Measurements from ENCODE around the gene VPS50.
"Not testable (repeated sequence)": the region's sequence is repeated elsewhere in the genome, so short reads cannot be mapped to it uniquely, and the experiment has no call there.

VPS50 gene

DNA sequence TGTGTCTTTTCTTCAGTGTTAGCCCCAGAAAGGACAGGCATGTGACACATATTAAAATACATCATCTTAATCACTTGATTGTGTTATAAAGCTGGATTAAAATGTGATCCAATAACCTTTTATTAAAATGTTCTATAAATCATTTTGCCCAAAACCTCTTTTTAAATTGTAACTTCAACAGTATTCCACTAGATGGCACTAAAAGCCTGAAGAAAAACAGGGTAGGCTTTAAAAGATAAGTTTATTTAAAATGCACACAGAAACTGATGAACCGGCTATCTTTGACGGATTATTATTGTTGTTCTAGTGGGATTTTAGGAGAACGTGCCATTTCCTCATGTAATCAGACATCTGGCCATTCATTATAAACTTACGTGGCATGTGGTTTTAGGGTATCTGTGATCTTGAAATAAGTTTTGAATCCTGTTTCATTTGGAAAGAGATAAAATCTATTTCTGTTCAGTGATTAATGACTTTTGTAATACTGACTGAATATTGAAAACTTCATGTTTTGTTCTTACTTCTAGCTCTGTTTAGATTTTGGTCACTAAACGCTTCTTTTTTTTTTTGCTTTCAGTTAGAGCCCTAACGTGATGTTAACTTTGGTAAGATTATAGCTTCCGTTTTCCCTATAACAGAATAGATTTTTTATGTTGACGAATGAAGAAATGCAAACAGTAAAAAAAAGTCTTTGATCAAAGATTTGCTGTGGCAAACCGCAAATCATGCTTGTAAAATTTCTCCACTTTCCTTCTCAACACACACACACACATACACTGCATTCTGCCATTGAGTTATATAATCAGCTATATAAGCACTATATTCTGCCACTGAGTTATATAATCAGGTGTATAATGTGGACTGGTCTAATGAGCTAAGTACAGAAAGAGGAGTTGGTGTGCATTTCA lies 13.6 kb downstream of the VPS50 start:
- no peak for DNase-seq

DNA sequence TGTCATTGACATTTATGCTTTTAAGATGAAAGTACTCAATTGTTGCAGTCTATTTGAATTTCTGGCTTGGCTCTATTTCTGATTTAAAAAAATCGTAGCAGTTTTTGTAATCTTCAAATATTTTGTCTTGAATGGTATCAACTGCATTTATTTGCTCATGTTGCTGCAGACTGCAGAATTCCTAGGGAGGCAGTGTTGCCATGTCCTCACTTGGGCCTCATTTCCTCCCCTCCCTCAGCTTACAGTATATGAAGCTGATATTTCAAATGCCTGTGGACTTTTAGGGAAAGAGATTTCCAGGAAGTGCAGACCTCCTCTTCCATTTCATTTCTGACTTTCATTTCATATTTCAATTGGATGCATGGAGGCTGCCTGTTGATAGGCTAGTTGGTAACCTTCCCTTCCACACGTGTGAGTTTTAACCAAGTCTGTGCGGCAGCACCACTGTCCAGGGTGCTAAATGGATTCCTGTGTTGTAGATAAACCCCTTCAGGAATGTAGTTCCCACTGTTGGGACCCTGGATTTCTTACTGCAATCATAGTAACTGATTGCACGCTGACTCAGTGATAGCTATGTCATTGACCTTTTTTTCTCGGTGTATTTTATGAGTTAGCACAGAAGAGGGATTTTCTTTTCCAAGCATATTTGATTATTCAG lies 17.5 kb downstream of the VPS50 start:
- no peak for DNase-seq

GRCh38 chr7:93258661-93259060 lies 26.5 kb downstream of the VPS50 start:
- DNase-seq = no peak

DNA sequence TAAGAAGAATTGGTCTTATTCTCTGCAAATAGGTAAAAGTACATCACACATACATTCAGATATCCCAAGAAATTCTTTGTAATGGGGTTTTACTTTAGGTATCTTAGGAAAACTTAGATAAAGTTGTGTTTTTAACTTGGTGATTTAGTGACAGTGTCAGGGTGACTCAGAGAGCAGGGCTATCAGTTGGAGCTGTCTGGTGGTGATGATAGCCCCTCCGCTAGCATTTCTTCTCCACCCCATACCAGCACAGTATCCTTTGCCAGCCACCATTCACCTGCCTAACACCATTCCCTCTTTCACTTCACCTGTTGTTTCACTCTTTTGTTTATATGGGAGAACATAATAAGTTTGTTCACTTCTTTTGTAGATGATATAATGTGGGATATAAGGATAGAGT lies 30.4 kb downstream of the VPS50 start:
- no peak for DNase-seq

DNA sequence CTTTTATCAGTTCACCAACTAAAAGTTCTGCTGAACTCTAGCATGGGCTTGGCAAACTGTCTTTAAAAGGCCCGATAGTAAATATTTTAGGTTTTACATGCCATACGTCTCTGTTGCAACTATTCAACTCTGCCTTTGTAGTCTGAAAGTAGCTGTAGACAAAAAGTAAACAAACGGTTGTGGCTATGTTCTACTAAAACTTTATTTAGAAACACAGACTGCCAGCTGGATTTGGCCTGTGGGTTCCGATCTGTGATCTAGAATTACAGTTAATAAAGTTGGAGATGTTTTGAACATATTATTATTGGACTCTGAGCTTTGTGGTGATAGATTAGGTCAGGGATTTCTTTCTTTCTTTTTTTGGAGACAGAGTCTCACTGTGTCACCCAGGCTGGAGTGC lies 33.1 kb downstream of the VPS50 start:
- DNase-seq = no peak

DNA sequence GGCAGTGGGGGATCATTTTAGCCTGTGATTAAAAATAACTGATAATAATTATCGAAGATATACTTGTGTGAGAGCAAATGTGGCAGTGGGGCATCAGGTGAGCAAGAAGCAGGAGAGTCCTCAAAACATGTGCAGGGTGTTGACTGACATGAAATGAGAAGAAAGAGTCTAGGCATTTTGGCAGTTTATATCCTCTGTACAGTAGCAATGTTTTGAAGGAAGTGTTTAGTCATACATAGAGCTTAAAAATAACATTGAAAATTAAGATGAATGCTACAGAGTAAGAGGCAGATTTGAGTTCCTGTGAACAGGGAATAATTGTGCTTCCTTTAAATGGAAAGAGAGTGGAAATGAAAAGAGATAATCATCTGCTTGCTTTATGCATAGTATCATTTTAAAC lies 47.4 kb downstream of the VPS50 start:
- no peak for DNase-seq

- DNase-seq = no peak
These were observed 52.7 kb downstream of the VPS50 start for GRCh38 chr7:93284908-93285307.

- DNase-seq = no peak
These were observed 61.1 kb downstream of the VPS50 start for GRCh38 chr7:93293229-93293628.

GRCh38 chr7:93298206-93298605 lies 66.0 kb downstream of the VPS50 start:
- no peak for DNase-seq

DNA sequence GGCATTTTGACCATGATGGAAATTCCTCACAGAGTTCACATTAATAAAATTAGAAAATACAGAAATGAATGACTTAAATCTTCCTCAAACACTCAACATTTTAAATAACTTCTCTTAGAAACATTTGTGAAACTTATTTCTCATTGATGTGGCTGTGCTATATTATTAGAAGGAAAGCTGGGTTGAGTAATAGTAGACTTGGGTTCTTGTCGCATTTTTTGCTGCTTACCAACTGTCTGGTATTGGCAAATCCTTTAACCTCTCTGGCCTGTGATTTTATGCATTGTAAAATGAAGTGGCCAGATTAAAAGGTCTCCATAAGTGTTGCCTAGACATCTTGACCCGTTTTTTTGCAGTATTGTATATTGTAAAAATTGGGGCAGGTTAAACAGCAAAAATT lies 66.5 kb downstream of the VPS50 start:
- DNase-seq = no peak

- DNase-seq = no peak
These were observed 69.6 kb downstream of the VPS50 start for GRCh38 chr7:93301736-93302135.

DNA sequence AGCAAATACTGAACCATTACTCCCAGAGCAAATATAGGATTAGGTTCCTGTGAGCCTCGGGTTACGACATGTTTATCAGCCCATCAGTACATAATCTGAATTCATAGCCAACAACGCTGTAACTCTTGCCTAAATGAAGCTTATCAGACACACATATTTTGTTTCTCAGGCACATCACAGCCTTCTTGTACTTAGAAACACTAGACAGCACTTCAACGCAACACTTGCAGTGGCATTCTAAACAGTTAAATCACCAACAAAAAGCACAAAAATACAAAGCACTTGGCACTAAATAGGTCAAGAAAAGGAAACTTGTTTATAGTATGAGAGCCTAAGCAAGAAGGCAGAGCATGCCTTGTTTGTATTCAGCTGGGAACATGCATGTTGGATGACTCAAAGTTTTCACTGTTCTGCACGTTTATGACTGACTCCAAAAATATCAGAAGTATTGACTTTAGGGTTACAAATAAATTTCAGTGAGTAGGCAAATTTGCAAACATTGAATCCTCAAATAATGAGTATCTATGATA lies 75.0 kb downstream of the VPS50 start:
- DNase-seq = no peak

DNA sequence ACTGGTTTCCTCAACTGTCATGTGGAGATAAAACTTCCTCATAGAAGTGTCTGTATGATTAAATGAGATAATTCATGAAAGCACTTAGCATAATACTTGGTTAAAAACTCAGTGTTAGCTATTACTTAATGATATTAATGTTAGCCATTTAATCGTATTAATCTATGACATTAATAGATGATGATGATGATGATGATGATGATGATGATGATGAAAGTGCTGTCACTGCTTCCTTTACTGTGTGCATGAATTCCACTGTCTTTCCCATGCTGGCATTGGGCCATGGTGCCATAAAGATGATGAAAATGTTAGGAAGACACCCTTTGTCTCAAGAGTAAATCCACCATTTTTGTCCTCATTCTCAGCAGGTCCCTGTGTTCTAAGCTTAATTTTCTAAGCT lies 75.8 kb downstream of the VPS50 start:
- no peak for DNase-seq

DNA sequence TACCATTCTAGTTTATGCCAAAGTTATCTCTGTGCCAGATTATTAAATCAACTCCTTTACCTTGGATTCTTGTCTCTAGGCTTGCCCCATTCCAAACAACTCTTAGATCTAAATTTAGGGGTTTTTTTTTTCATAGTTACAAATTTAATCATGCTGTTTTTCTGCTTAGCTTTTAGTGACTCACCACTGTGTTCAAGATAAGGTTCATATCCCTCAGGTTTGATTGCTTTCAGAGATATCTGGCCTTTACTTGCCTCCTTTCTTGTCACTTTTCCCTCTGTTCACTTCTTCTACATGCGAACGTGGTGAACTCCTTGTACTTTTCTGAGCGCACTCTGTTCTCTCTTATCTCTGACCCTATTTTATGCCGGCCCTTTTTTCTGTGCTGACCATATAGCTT lies 78.2 kb downstream of the VPS50 start:
- no peak for DNase-seq

DNA sequence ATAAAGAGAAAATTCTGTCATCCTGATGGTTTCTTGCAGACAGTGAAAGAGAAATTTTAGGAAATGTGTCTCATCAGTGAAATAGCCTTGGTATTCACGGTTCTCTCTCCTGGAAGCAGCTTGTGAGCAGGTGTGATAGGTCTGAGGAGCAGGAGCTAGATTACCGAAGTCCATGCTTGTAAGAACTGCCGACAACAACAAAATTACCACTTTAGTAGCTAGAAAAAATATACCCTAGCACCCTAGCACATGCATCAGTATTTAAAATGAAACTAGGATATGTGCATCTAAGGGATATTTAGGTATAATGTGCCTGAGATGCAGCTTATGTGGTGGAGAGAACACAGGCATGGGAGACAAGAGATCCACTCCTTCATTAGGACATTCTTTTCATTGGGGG lies 82.3 kb downstream of the VPS50 start:
- DNase-seq = no peak

DNA sequence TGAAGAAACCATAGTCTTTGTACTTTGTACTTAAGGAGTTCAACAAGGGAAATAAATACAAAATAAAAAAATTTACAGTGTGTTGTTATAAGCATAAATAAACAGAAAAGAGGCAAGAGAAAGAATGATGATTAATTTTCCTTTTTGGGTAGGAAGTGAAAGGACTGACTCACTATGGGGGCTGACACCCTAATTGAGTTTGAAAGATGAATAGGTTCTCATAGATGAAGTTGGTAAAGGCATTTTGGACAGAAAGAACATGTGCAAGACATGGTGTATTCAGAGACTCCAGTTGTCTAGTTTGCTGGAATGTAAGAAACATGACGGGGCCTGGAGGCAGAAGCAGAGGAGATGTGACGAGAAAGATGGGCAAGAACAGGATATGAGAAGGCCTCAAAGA lies 83.7 kb downstream of the VPS50 start:
- no peak for DNase-seq

DNA sequence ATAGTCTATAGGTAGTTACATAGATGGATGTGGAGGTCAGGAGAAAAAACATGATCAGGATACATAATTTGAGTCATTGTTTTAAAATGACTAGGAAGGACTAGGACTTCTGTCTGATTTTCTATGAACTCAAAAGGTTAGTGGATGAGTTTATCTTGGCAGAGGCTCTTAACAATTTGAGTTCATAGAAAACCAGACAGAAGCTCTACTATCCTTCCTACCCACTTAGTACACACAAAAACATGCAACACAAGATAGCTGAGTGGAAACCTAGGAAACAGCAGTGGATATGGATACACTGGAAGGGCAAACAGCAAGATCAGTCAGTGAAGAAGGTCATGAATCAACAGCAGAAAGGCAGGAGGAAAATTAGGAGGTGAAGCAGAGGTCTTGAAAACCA lies 84.6 kb downstream of the VPS50 start:
- no peak for DNase-seq

DNA sequence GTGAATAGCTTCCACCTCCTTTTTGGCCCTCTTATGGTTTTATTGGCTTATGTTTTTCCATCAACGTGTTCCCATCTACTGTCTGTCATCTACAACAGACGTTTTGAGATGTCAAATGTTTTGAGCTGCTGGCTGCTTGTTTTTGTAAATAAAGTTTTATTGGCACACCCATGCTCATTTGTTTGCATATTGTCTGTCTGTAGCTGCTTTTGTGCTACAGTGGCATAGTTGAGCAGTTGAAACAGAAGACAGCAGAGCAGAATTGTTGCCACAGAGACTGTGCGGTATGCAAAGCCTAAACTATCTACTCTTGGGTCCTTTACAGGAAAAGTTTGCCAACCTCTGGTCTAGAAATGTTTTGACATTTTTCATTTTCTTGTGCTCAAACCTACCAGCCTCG lies 88.7 kb downstream of the VPS50 start:
- no peak for DNase-seq

DNA sequence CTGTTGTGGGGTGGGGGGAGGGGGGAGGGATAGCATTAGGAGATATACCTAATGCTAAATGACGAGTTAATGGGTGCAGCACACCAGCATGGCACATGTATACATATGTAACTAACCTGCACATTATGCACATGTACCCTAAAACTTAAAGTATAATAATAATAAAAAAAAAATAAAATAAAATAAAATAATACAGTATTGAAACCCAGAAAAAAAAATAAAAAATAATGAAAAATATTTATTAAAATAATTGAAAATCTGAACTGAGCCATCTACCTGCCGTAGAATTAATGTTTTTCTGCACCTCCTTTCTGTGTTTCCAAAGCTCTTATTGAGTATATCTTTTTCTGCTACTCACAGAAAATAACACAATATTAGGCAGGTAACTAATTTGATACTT lies 94.1 kb downstream of the VPS50 start:
- DNase-seq = not testable (repeated sequence)

GRCh38 chr7:93327006-93327633 lies 95.0 kb downstream of the VPS50 start:
- DNase-seq = no peak

GRCh38 chr7:93331706-93332105 lies 99.5 kb downstream of the VPS50 start:
- DNase-seq = no peak

DNA sequence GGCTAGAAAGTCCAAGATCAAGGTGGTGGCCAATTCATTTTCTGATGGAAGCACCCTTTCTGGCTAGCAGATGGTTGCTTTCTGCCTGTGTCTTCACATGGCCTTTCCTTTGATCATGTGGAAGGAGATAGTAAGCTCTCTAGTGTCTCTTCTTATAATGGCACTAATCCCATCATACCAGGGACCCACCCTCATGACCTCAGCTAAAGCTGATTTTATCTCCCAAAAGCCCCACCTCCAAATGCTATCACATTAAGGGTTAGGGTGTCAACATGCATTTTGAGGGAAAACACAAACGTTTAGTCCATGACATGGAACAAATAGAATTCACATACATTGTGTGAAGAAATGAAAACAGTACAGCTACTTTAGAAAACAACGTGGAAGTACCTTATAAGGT lies 100.0 kb downstream of the VPS50 start:
- DNase-seq = no peak

DNA sequence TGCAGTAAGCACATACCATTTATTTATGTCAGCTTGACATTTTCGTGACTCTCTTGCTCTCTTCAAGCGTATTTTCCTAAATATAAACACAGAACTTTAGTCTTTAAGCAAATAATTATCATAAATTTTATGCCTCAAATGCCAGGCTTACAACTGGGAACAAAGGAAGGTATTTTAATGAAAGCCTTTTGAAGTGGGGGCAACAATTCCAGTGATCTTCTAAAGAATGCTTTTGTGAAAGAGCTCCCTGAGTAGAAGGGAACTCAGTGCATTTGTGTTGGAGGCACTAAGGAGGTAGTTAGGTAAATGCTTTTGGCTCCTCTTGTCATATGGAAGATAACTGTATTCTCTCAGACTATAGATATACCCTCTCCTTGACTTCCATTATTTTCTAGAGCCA lies 104.9 kb downstream of the VPS50 start:
- DNase-seq = no peak

- not testable (repeated sequence) for DNase-seq
These were observed 110.0 kb downstream of the VPS50 start for GRCh38 chr7:93342178-93342577.
